GM12878 (cell line): ENCODE measurements around the gene TLCD2. TPM values are rescaled to one million over a fixed set of nuclear protein-coding genes. Genes with fewer than 3 reads are reported as not detected.
A peak's percentile ranks its signal among the peaks of the same experiment; 100 is the strongest.
"Not testable (repeated sequence)": the region's sequence is repeated elsewhere in the genome, so short reads cannot be mapped to it uniquely, and the experiment has no call there.

ENCODE experiments used
- ATAC-seq: fragments of 200-7000 bp; cut with Tn5 transposase; 3 replicates; pipeline ENCODE4 v1.9.1; 2020; ENCODE audit warnings: mild to moderate bottlenecking, moderate library complexity
- BruUV-seq: library from RNA; stranded (reverse); fragments of 400-500 nt; replicated peaks from 2 replicates; lab custom pipeline; 2021; lab: Mats Ljungman, UMichigan
- CTCF ChIA-PET: fragments of 300-600 bp; sonication (Branson Sonifier 250); formaldehyde crosslinking; extraction: SDS; loops from one replicate; lab custom pipeline; 2021; ENCODE audit warnings: inconsistent platforms; lab: Yijun Ruan, JAX
- POLR2A ChIA-PET: fragments of 350-600 bp; formaldehyde crosslinking; extraction: SDS; loops from one replicate; lab custom pipeline; 2021; ENCODE audit warnings: inconsistent platforms; lab: Charles Lee
- RAD21 ChIA-PET: fragments of 300-600 bp; sonication (Branson Sonifier 250); formaldehyde crosslinking; loops from one replicate; lab custom pipeline; 2023; ENCODE audit warnings: antibody characterized with exemption; ENCODE audit not compliant: unreplicated experiment; lab: Charles Lee
- SMC1A ChIA-PET: fragments of 300-600 bp; sonication (Branson Sonifier 250); formaldehyde crosslinking; loops from one replicate; lab custom pipeline; 2023; ENCODE audit not compliant: unreplicated experiment, uncharacterized antibody; lab: Charles Lee
- DNase-seq: peaks from one replicate; pipeline ENCODE4 v3.0.0-alpha.2; 2011; ENCODE audit warnings: low read depth, low spot score
- FAIRE-seq: peaks from 3 replicates; lab custom pipeline; 2011; peaks lifted over from hg19 to GRCh38; lab: Jason Lieb, UNC
- H2AFZ ChIP-seq: 2 replicates; pipeline ENCODE4 v1.6.0; 2011; ENCODE audit warnings: low read depth, low read length, control low read depth; ENCODE audit not compliant: control insufficient read depth
- H3K27ac ChIP-seq: 2 replicates; pipeline ENCODE4 v1.5.1; 2011; ENCODE audit warnings: control low read depth; ENCODE audit not compliant: control insufficient read depth, insufficient read depth
- H3K27me3 ChIP-seq, 2 experiments: replicated peaks in 1 of 2; 2 replicates each; pipeline versions ENCODE4 v1.6.0 to v1.6.1; 2011; ENCODE audit warnings: low read length in 1 of 2; ENCODE audit not compliant: control insufficient read depth in 2 of 2, insufficient read depth in 2 of 2
- H3K36me3 ChIP-seq, 2 experiments: 2 replicates each; pipeline ENCODE4 v1.5.1; 2011; ENCODE audit warnings: low read length in 1 of 2; ENCODE audit not compliant: control insufficient read depth in 2 of 2, insufficient read depth in 2 of 2
- H3K4me1 ChIP-seq: 2 replicates; pipeline ENCODE4 v1.6.1; 2011; ENCODE audit warnings: mild to moderate bottlenecking, low read length, moderate library complexity, mixed read lengths; ENCODE audit not compliant: control insufficient read depth, insufficient read depth
- H3K4me2 ChIP-seq: 2 replicates; pipeline ENCODE4 v1.6.0; 2011; ENCODE audit warnings: control low read depth; ENCODE audit not compliant: control insufficient read depth, insufficient read depth
- H3K4me3 ChIP-seq: fragments of 200-600 bp; sonication (generic); 2 replicates; pipeline ENCODE4 v1.5.1; 2016
- H3K79me2 ChIP-seq: 2 replicates; pipeline ENCODE4 v1.6.0; 2011; ENCODE audit warnings: low read length; ENCODE audit not compliant: control insufficient read depth, insufficient read depth
- H3K9ac ChIP-seq: 2 replicates; pipeline ENCODE4 v1.8.0; 2011; ENCODE audit warnings: low read length, control low read depth, mixed read lengths; ENCODE audit not compliant: control insufficient read depth, insufficient read depth
- H3K9me3 ChIP-seq: replicated peaks from 3 replicates; pipeline ENCODE4 v1.5.1; 2011; ENCODE audit warnings: mild to moderate bottlenecking, low read length; ENCODE audit not compliant: control insufficient read depth, insufficient read depth
- H4K20me1 ChIP-seq: 2 replicates; pipeline ENCODE4 v1.6.0; 2011; ENCODE audit not compliant: control insufficient read depth, insufficient read depth
- ATF7 ChIP-seq: fragments of 450-650 bp; IDR thresholded peaks from 2 replicates; pipeline ENCODE4 v1.6.1; 2016; ENCODE audit warnings: low read depth, mild to moderate bottlenecking
- RAD51 ChIP-seq: fragments of 450-650 bp; IDR thresholded peaks from 2 replicates; pipeline ENCODE4 v1.6.1; 2016; ENCODE audit warnings: moderate library complexity, mild to moderate bottlenecking, inconsistent platforms
- USF2 ChIP-seq: IDR thresholded peaks from 2 replicates; pipeline ENCODE4 v1.6.1; 2011; ENCODE audit warnings: low read depth, low read length, improper control_type of control experiment, borderline replicate concordance
- ZNF687 ChIP-seq: fragments of 450-650 bp; IDR thresholded peaks from 2 replicates; pipeline ENCODE4 v1.6.1; 2017; ENCODE audit warnings: mild to moderate bottlenecking, moderate library complexity
- WGBS: methylation state at CpG from one replicate; pipeline ENCODE4 v1.1.6; 2016; ENCODE audit warnings: low lambda C conversion rate; ENCODE audit not compliant: insufficient replicate concordance, insufficient coverage; ENCODE audit errors: missing lambda C conversion rate; 5-methylcytosine and 5-hydroxymethylcytosine counted together
- in situ Hi-C: fragments of 300-500 bp; cut with MboI; formaldehyde crosslinking; loops from 9 replicates; pipeline ENCODE4 v1.14.3; 2018; ENCODE audit warnings: mixed read lengths
- intact Hi-C: fragments of 100-400 bp; cut with micrococcal nuclease; formaldehyde crosslinking; loops from one replicate; pipeline ENCODE4 v1.14.2; 2022; ENCODE audit not compliant: unreplicated experiment
- polyA plus RNA-seq, 11 experiments: library from polyadenylated mRNA; depleted of rRNA in 4 of 11; unstranded in 6 of 11; stranded (reverse) in 5 of 11; fragments of >200 nt; fragmentation: Nextera tagmentation in 4 of 11; fragmentation: Illumina TruSeq in 1 of 11; extraction: Ambion mirVana in 4 of 11; extraction: Trizol in 1 of 11; gene quantifications; 1 replicate in 1 of 11; 2 replicates in 10 of 11; pipeline versions ENCODE4 v1.2.1 to v1.2.3, GENCODE V29; 2011 to 2016; ENCODE audit warnings: inconsistent platforms in 2 of 11, missing spikeins in 2 of 11, low read depth in 1 of 11
- total RNA-seq, 4 experiments: library from RNA; depleted of rRNA in 3 of 4; stranded (reverse); fragments of >200 nt in 3 of 4; fragmentation: Illumina TruSeq in 1 of 4; extraction: Trizol in 1 of 4; gene quantifications; 2 replicates each; pipeline versions ENCODE4 v1.2.1 to v1.2.3, GENCODE V29; 2013 to 2021

TLCD2 gene
- total and polyA plus RNA-seq, 10 of the 15 experiments (the other 5 are each of a cell fraction or from before 2014, with no cell fraction given): 0.02 to 0.15 (median 0.05) TPM; not detected in 2

GRCh38 chr17:1722022-1722421 is 11.8 kb upstream of the TLCD2 start:
- not testable (repeated sequence) for BruUV-seq, H4K20me1 ChIP-seq, H3K9me3 ChIP-seq, H3K36me3 ChIP-seq, FAIRE-seq, DNase-seq, H3K4me3 ChIP-seq, H3K27me3 ChIP-seq
- peaks cover 28% of the 10 kb centered on the region for H3K4me1 ChIP-seq
- H3K79me2 ChIP-seq: peaks cover 21% of the 10 kb centered on the region
- peak; percentile 4; the same call in 1 of the 2 replicates for TF ChIP-seq USF2
- TF ChIP-seq ZNF687: peak; percentile 32; the same call in 1 of the 2 replicates
- TF ChIP-seq RAD51: peak; percentile 84
- TF ChIP-seq ATF7: peak; percentile 32; the same call in 1 of the 2 replicates
- intact Hi-C loops: loop anchor here (5.0 kb wide), 1 partner anchor 320 kb away; the partner anchor contains the start of gene OVCA2
- CTCF ChIA-PET: interaction anchor here (0.6 to 11.0 kb wide), 38 partner anchors 9 to 560 kb away, joined by 3 to 232 read pairs (median 4); partner anchors contain the start of genes DPH1 and RILP
- in situ Hi-C loops: loop anchor here (5.0 kb wide), 1 partner anchor 110 kb away; the partner anchor contains the start of gene RPA1
- 1% methylated on average over 7 of the region's 8 CpGs for WGBS
- POLR2A ChIA-PET: interaction anchor here (0.6 to 5.1 kb wide), 11 partner anchors 14 to 338 kb away, joined by 3 to 16 read pairs (median 4); no protein-coding TSS in a partner anchor
- ATAC-seq: peak; percentile 41
- RAD21 ChIA-PET: interaction anchor here (0.7 to 5.7 kb wide), 16 partner anchors 10 to 245 kb away, joined by 3 to 80 read pairs (median 5); partner anchors contain the start of genes RILP, RPA1 and SMYD4
- H3K9ac ChIP-seq: peak overlapping the region; percentile 21; the same call in 1 of the 2 replicates
- SMC1A ChIA-PET: interaction anchor here (1.0 to 8.4 kb wide), 21 partner anchors 9 to 561 kb away, joined by 3 to 88 read pairs (median 4); no protein-coding TSS in a partner anchor
- H3K27ac ChIP-seq: peak overlapping the region; percentile 96
- peak overlapping the region; percentile 72 for H3K4me2 ChIP-seq
- H2AFZ ChIP-seq: peak overlapping the region; percentile 19; the same call in 1 of the 2 replicates
